ENCODE results near the gene CYP1B1. TPM values are rescaled to one million over a fixed set of nuclear protein-coding genes. Genes with fewer than 3 reads are reported as not detected.

CYP1B1 gene
- total RNA-seq, 4 donors from 2014 or later: 10.4 to 42.2 (median 18.4) TPM

GRCh38 chr2:38107738-38108410 is 31.9 kb upstream of the CYP1B1 start:
- intact Hi-C loops (cut with DNase I): no loop called here
- Histone ChIP-seq H3K27ac (no peak overlapping the region), H3K9me3 (no peaks in the 10 kb centered on the region), H3K4me3 (replicated peaks in 1 of 3) (no peak overlapping the region), H3K27me3 (no peaks in the 10 kb centered on the region), H3K4me1 (peaks cover 11 to 12% of the 10 kb centered on the region in 2 donors), H3K36me3 (no peaks in the 10 kb centered on the region)
- TF ChIP-seq CTCF (IDR thresholded peaks at IDR 0.05): no peak
- no peak for TF ChIP-seq POLR2A (IDR thresholded peaks at IDR 0.05)
- DNase-seq: no peak
- WGBS, 2 donors: 91 to 92% methylated on average over 17 of the region's 17 CpGs

- Histone ChIP-seq H3K27me3 (no peaks in the 10 kb centered on the region), H3K27ac (peak overlapping the region; percentile 62 to 66 (median 62)), H3K9me3 (no peaks in the 10 kb centered on the region), H3K4me1 (peaks cover 11 to 12% of the 10 kb centered on the region in 2 donors), H3K4me3 (replicated peaks in 1 of 3) (no peak overlapping the region), H3K36me3 (no peaks in the 10 kb centered on the region)
- TF ChIP-seq CTCF (IDR thresholded peaks at IDR 0.05) (no peak), POLR2A (IDR thresholded peaks at IDR 0.05) (no peak)
- peak; percentile 43 to 44 for DNase-seq
- intact Hi-C loops (cut with DNase I): no loop called here
- WGBS, 2 donors: 29 to 39% methylated on average over 7 of the region's 7 CpGs
Observed at GRCh38 chr2:38106405-38107094, 30.6 kb upstream of the CYP1B1 start.

GRCh38 chr2:38105922-38106321 is 30.0 kb upstream of the CYP1B1 start:
- WGBS, 2 donors: 86 to 88% methylated on average over 7 of the region's 7 CpGs
- DNase-seq: no peak
- peaks cover 11 to 12% of the 10 kb centered on the region in 2 donors for H3K4me1 ChIP-seq
- H3K9me3 ChIP-seq: no peaks in the 10 kb centered on the region
- H3K27me3 ChIP-seq: no peaks in the 10 kb centered on the region
- intact Hi-C loops (cut with DNase I): no loop called here
- no peak overlapping the region for H3K4me3 ChIP-seq (replicated peaks in 1 of 3)
- H3K27ac ChIP-seq: peak overlapping the region; percentile 62 to 66 (median 62)
- no peaks in the 10 kb centered on the region for H3K36me3 ChIP-seq
- TF ChIP-seq CTCF (IDR thresholded peaks at IDR 0.05) (no peak), POLR2A (IDR thresholded peaks at IDR 0.05) (no peak)

- TF ChIP-seq CTCF (IDR thresholded peaks at IDR 0.05): no peak
- TF ChIP-seq POLR2A (IDR thresholded peaks at IDR 0.05): no peak
- Histone ChIP-seq H3K27me3 (no peaks in the 10 kb centered on the region), H3K27ac (no peak overlapping the region), H3K4me3 (replicated peaks in 1 of 3) (no peak overlapping the region), H3K9me3 (no peaks in the 10 kb centered on the region), H3K4me1 (peaks cover 11 to 12% of the 10 kb centered on the region in 2 donors), H3K36me3 (no peaks in the 10 kb centered on the region)
- WGBS, 2 donors: 96 to 97% methylated on average over 3 of the region's 3 CpGs
- intact Hi-C loops (cut with DNase I): no loop called here
- no peak for DNase-seq
Observed at GRCh38 chr2:38104598-38104997, 28.6 kb upstream of the CYP1B1 start.

- Histone ChIP-seq H3K27me3 (no peaks in the 10 kb centered on the region), H3K9me3 (no peaks in the 10 kb centered on the region), H3K4me1 (peaks cover 20 to 28% of the 10 kb centered on the region in 2 donors), H3K36me3 (no peaks in the 10 kb centered on the region), H3K4me3 (replicated peaks in 1 of 3) (no peak overlapping the region), H3K27ac (no peak overlapping the region)
- TF ChIP-seq CTCF (IDR thresholded peaks at IDR 0.05): no peak
- no peak for TF ChIP-seq POLR2A (IDR thresholded peaks at IDR 0.05)
- DNase-seq: no peak
- WGBS, 2 donors: 74 to 77% methylated on average over 3 of the region's 3 CpGs
- intact Hi-C loops (cut with DNase I): no loop called here
Observed at GRCh38 chr2:38100328-38100727, 24.4 kb upstream of the CYP1B1 start.

Measured in thyroid gland (tissue), 4 donors.